PC-3 (cell line): ENCODE measurements around the gene FOXN3. TPM values are rescaled to one million over a fixed set of nuclear protein-coding genes. Genes with fewer than 3 reads are reported as not detected.

ENCODE experiments used
- ATAC-seq: fragments of 200-7000 bp; cut with Tn5 transposase; 2 replicates; pipeline ENCODE4 v1.9.1; 2020; ENCODE audit warnings: mild to moderate bottlenecking, moderate library complexity
- BruUV-seq: library from RNA; stranded (reverse); fragments of 400-500 nt; replicated peaks from 2 replicates; lab custom pipeline; 2021; lab: Mats Ljungman, UMichigan
- CTCF ChIA-PET: fragments of 300-600 bp; sonication (Branson Sonifier 250); formaldehyde crosslinking; loops from one replicate; lab custom pipeline; 2022; ENCODE audit warnings: antibody characterized with exemption; lab: Charles Lee
- POLR2A ChIA-PET: fragments of 300-600 bp; sonication (Branson Sonifier 250); formaldehyde crosslinking; loops from one replicate; lab custom pipeline; 2022; ENCODE audit warnings: antibody characterized with exemption; ENCODE audit not compliant: unreplicated experiment; lab: Charles Lee
- DNase-seq: peaks from one replicate; pipeline ENCODE4 v3.0.0-alpha.2; 2015
- H2AFZ ChIP-seq: fragments of 300-600 bp; sonication (generic); 2 replicates; pipeline ENCODE4 v1.6.0; 2016; ENCODE audit warnings: antibody characterized with exemption, low read length
- H3F3A ChIP-seq: fragments of 300-600 bp; sonication (generic); one replicate; pipeline ENCODE4 v1.6.0; 2017; ENCODE audit warnings: antibody characterized with exemption, low read length, control low read depth, mild to moderate bottlenecking; ENCODE audit not compliant: unreplicated experiment
- H3K27ac ChIP-seq: fragments of 300-600 bp; sonication (generic); 2 replicates; pipeline ENCODE4 v1.5.1; 2016; ENCODE audit warnings: mild to moderate bottlenecking, low read length
- H3K27me3 ChIP-seq: fragments of 300-600 bp; sonication (generic); 2 replicates; pipeline ENCODE4 v1.6.1; 2016; ENCODE audit warnings: low read length, mixed read lengths
- H3K36me3 ChIP-seq: fragments of 300-600 bp; sonication (generic); 2 replicates; pipeline ENCODE4 v1.6.1; 2016; ENCODE audit warnings: low read depth, mixed run types, low read length, mixed read lengths
- H3K4me1 ChIP-seq: fragments of 300-600 bp; sonication (generic); 2 replicates; pipeline ENCODE4 v1.5.1; 2016; ENCODE audit warnings: low read length; ENCODE audit not compliant: insufficient read depth
- H3K4me2 ChIP-seq: fragments of 300-600 bp; sonication (generic); 2 replicates; pipeline ENCODE4 v1.6.0; 2016; ENCODE audit warnings: low read length
- H3K4me3 ChIP-seq: fragments of 300-600 bp; sonication (generic); 2 replicates; pipeline ENCODE4 v1.5.1; 2016; ENCODE audit warnings: mild to moderate bottlenecking, low read length, mixed read lengths
- H3K79me2 ChIP-seq: fragments of 300-600 bp; sonication (generic); 2 replicates; pipeline ENCODE4 v1.6.1; 2017; ENCODE audit warnings: low read length, mixed read lengths
- H3K9ac ChIP-seq: fragments of 300-600 bp; sonication (generic); 2 replicates; pipeline ENCODE4 v1.6.0; 2016; ENCODE audit warnings: mild to moderate bottlenecking, low read length
- H3K9me2 ChIP-seq: fragments of 300-600 bp; sonication (generic); replicated peaks from 2 replicates; pipeline ENCODE4 v1.6.1; 2016; ENCODE audit warnings: mixed run types, low read length, mixed read lengths
- H3K9me3 ChIP-seq: fragments of 300-600 bp; sonication (generic); 2 replicates; pipeline ENCODE4 v1.6.1; 2016; ENCODE audit warnings: low read length, mixed read lengths
- H4K20me1 ChIP-seq: fragments of 300-600 bp; sonication (generic); 2 replicates; pipeline ENCODE4 v1.6.1; 2016; ENCODE audit warnings: low read length, mixed read lengths
- CTCF ChIP-seq: fragments of 300-600 bp; sonication (generic); conservative IDR thresholded peaks from 2 replicates; pipeline ENCODE4 v1.5.1; 2017; ENCODE audit warnings: antibody characterized with exemption, low read depth, mild to moderate bottlenecking, low read length
- EZH2 ChIP-seq: fragments of 300-600 bp; sonication (generic); IDR thresholded peaks from one replicate; pipeline ENCODE4 v1.6.1; 2017; ENCODE audit warnings: antibody characterized with exemption, mild to moderate bottlenecking, low read length; ENCODE audit not compliant: unreplicated experiment
- EZH2phosphoT487 ChIP-seq: fragments of 300-600 bp; sonication (generic); IDR thresholded peaks from 2 replicates; pipeline ENCODE4 v1.6.1; 2018; ENCODE audit warnings: mild to moderate bottlenecking, antibody characterized with exemption, low read length, borderline replicate concordance
- intact Hi-C: fragments of 100-400 bp; cut with micrococcal nuclease; formaldehyde crosslinking; loops from 2 replicates; pipeline ENCODE4 v1.9.0; 2023
- total RNA-seq: library from RNA; depleted of rRNA; stranded (reverse); fragments of >200 nt; gene quantifications from 2 replicates; pipeline ENCODE4 v1.2.3, GENCODE V29; 2014

FOXN3 gene
- total RNA-seq, 1 experiment from 2014 or later: 13.3 TPM

- no peak overlapping the region for H2AFZ ChIP-seq
- TF ChIP-seq CTCF (no peak), EZH2phosphoT487 (no peak), EZH2 (no peak)
Observed at GRCh38 chr14:89165189-89166181, 251.5 kb downstream of the FOXN3 start.

GRCh38 chr14:89164168-89165073 lies 252.6 kb downstream of the FOXN3 start:
- no peaks in the 10 kb centered on the region for H3K27me3 ChIP-seq
- H2AFZ ChIP-seq: no peak overlapping the region
- H4K20me1 ChIP-seq: no peaks in the 10 kb centered on the region
- intact Hi-C loops: no loop called here
- H3K9me3 ChIP-seq: no peaks in the 10 kb centered on the region
- H3F3A ChIP-seq: no peaks in the 10 kb centered on the region
- no peaks in the 10 kb centered on the region for H3K4me1 ChIP-seq
- ATAC-seq (no peak), DNase-seq (no peak)
- BruUV-seq: no TSS peak
- no peaks in the 10 kb centered on the region for H3K9me2 ChIP-seq
- H3K4me3 ChIP-seq: no peak overlapping the region
- no peak overlapping the region for H3K4me2 ChIP-seq
- no peaks in the 10 kb centered on the region for H3K79me2 ChIP-seq
- H3K27ac ChIP-seq: no peak overlapping the region
- POLR2A ChIA-PET: no interaction called here
- H3K9ac ChIP-seq: no peak overlapping the region
- CTCF ChIA-PET: no interaction called here
- no peak for TF ChIP-seq EZH2
- no peak for TF ChIP-seq CTCF
- no peak for TF ChIP-seq EZH2phosphoT487
- H3K36me3 ChIP-seq: no peaks in the 10 kb centered on the region

More at GRCh38 chr14:89165189-89166181, 251.5 kb downstream of the FOXN3 start:
- BruUV-seq: no TSS peak
- H3K4me2 ChIP-seq: no peak overlapping the region
- DNase-seq (no peak), ATAC-seq (no peak)
- no peaks in the 10 kb centered on the region for H3F3A ChIP-seq
- no peaks in the 10 kb centered on the region for H3K79me2 ChIP-seq
- no peaks in the 10 kb centered on the region for H3K9me2 ChIP-seq
- H3K36me3 ChIP-seq: no peaks in the 10 kb centered on the region
- H4K20me1 ChIP-seq: no peaks in the 10 kb centered on the region
- no peak overlapping the region for H3K27ac ChIP-seq
- POLR2A ChIA-PET: no interaction called here
- CTCF ChIA-PET: no interaction called here
- intact Hi-C loops: no loop called here
- no peaks in the 10 kb centered on the region for H3K4me1 ChIP-seq
- no peak overlapping the region for H3K4me3 ChIP-seq
- H3K9me3 ChIP-seq: no peaks in the 10 kb centered on the region
- no peak overlapping the region for H3K9ac ChIP-seq
- H3K27me3 ChIP-seq: no peaks in the 10 kb centered on the region
